ENCODE measurements around the gene CD53.
"Not testable (repeated sequence)": the region's sequence is repeated elsewhere in the genome, so short reads cannot be mapped to it uniquely, and the experiment has no call there.

Gene CD53

GRCh38 chr1:110872745-110873720, at the start of gene CD53:
Gene CD53 (plus strand): TSS chr1:110873148. CDS start chr1:110891409, 18,261 bp downstream.
- DNase-seq, result no peak

GRCh38 chr1:110824192-110824591, 48.8 kb upstream of the CD53 start:
- no peak for DNase-seq

GRCh38 chr1:110829955-110830553, 42.9 kb upstream of the CD53 start:
- no peak for DNase-seq

- DNase-seq, result not testable (repeated sequence)
Measured at GRCh38 chr1:110833779-110834178, 39.2 kb upstream of the CD53 start.

GRCh38 chr1:110846861-110847260, 26.1 kb upstream of the CD53 start:
- DNase-seq, result no peak

GRCh38 chr1:110850145-110850544, 22.8 kb upstream of the CD53 start:
- no peak for DNase-seq

GRCh38 chr1:110850627-110851026, 22.3 kb upstream of the CD53 start:
- no peak for DNase-seq

GRCh38 chr1:110853135-110853534, 19.8 kb upstream of the CD53 start:
- no peak for DNase-seq

GRCh38 chr1:110856410-110856809, 16.5 kb upstream of the CD53 start:
- no peak for DNase-seq

GRCh38 chr1:110857964-110858948, 14.7 kb upstream of the CD53 start:
- no peak for DNase-seq

GRCh38 chr1:110859062-110859461, 13.9 kb upstream of the CD53 start:
- DNase-seq, result no peak

- no peak for DNase-seq
Measured at GRCh38 chr1:110860174-110860573, 12.8 kb upstream of the CD53 start.

GRCh38 chr1:110860620-110861019, 12.3 kb upstream of the CD53 start:
- not testable (repeated sequence) for DNase-seq

GRCh38 chr1:110861942-110862341, 11.0 kb upstream of the CD53 start:
- not testable (repeated sequence) for DNase-seq

- DNase-seq, result no peak
Measured at GRCh38 chr1:110864287-110864686, 8.7 kb upstream of the CD53 start.

- DNase-seq, result no peak
Measured at GRCh38 chr1:110870721-110871388, 2.1 kb upstream of the CD53 start.

- no peak for DNase-seq
Measured at GRCh38 chr1:110872366-110872744, 593 bp upstream of the CD53 start.

GRCh38 chr1:110873856-110874255, 908 bp downstream of the CD53 start:
- no peak for DNase-seq

- no peak for DNase-seq
Measured at GRCh38 chr1:110874324-110875215, 1.6 kb downstream of the CD53 start.

- no peak for DNase-seq
Measured at GRCh38 chr1:110875216-110875731, 2.3 kb downstream of the CD53 start.

- no peak for DNase-seq
Measured at GRCh38 chr1:110876748-110877341, 3.9 kb downstream of the CD53 start.
